SK-N-SH (cell line): ENCODE data around the gene POLR1A. TPM values are rescaled to one million over a fixed set of nuclear protein-coding genes. Genes with fewer than 3 reads are reported as not detected.

Experiments
- CTCF ChIA-PET: fragments of 300-600, 350-600 bp; formaldehyde crosslinking; extraction: SDS; loops from one replicate; lab custom pipeline; 2021; lab: Yijun Ruan, JAX
- POLR2A ChIA-PET: fragments of 350-600 bp; sonication (Branson Sonifier 250); formaldehyde crosslinking; extraction: SDS; loops from one replicate; lab custom pipeline; 2020; ENCODE audit warnings: antibody characterized with exemption, inconsistent platforms; lab: Yijun Ruan, JAX
- DNase-seq: peaks from one replicate; pipeline ENCODE4 v3.0.0; 2012
- H2AFZ ChIP-seq: fragments of 200-600 bp; sonication (generic); 2 replicates; pipeline ENCODE4 v1.8.1; 2016; ENCODE audit warnings: antibody characterized with exemption, mild to moderate bottlenecking, low read depth
- H3F3A ChIP-seq: fragments of 200-600 bp; sonication (generic); replicated peaks from 2 replicates; pipeline ENCODE3; 2016; ENCODE audit warnings: antibody characterized with exemption, mild to moderate bottlenecking; ENCODE audit not compliant: insufficient read depth
- H3K27ac ChIP-seq, 2 experiments: fragments of 200-500 bp in 1 of 2; fragments of 200-600 bp in 1 of 2; sonication (Bioruptor generic) in 1 of 2; sonication (generic), shearing (Covaris generic) in 1 of 2; 2 replicates each; pipeline versions ENCODE4 v1.5.1 to v1.6.1; 2014 to 2016; ENCODE audit warnings: low read depth in 2 of 2, inconsistent platforms in 1 of 2, low read length in 1 of 2, mild to moderate bottlenecking in 1 of 2, mixed read lengths in 1 of 2
- H3K27me3 ChIP-seq: fragments of 200-600 bp; sonication (generic), shearing (Covaris generic); 2 replicates; pipeline ENCODE4 v1.6.1; 2016; ENCODE audit warnings: mixed run types; ENCODE audit not compliant: insufficient read depth
- H3K36me3 ChIP-seq, 2 experiments: fragments of 200-500 bp in 1 of 2; fragments of 200-600 bp in 1 of 2; sonication (Bioruptor generic) in 1 of 2; sonication (generic) in 1 of 2; replicated peaks in 1 of 2; 2 replicates each; pipeline versions ENCODE3 to v1.5.1; 2014 to 2016; ENCODE audit warnings: low read length in 1 of 2, mild to moderate bottlenecking in 1 of 2; ENCODE audit not compliant: insufficient read depth in 2 of 2, control insufficient read depth in 1 of 2
- H3K4me1 ChIP-seq, 2 experiments: fragments of 200-500 bp in 1 of 2; fragments of 200-600 bp in 1 of 2; sonication (Bioruptor generic) in 1 of 2; sonication (generic), shearing (Covaris generic) in 1 of 2; 2 replicates each; pipeline versions ENCODE4 v1.5.1 to v1.6.1; 2014 to 2016; ENCODE audit warnings: low read depth in 1 of 2, low read length in 1 of 2, mixed run types in 1 of 2; ENCODE audit not compliant: insufficient read depth in 2 of 2, control insufficient read depth in 1 of 2
- H3K4me2 ChIP-seq: fragments of 200-600 bp; sonication (generic), shearing (Covaris generic); 2 replicates; pipeline ENCODE4 v1.6.1; 2017; ENCODE audit warnings: mixed run types
- H3K4me3 ChIP-seq, 2 experiments: fragments of 200-500 bp in 1 of 2; fragments of 200-600 bp in 1 of 2; sonication (Bioruptor generic) in 1 of 2; sonication (generic), shearing (Covaris generic) in 1 of 2; 2 replicates each; pipeline versions ENCODE4 v1.5.1 to v1.8.1; 2014 to 2016; ENCODE audit warnings: low read depth in 2 of 2, inconsistent platforms in 1 of 2, low read length in 1 of 2, mild to moderate bottlenecking in 1 of 2, mixed read lengths in 1 of 2, moderate library complexity in 1 of 2
- H3K79me2 ChIP-seq: fragments of 200-600 bp; sonication (generic); 2 replicates; pipeline ENCODE4 v1.8.1; 2017; ENCODE audit warnings: mild to moderate bottlenecking; ENCODE audit not compliant: insufficient read depth
- H3K9ac ChIP-seq: fragments of 200-600 bp; sonication (generic); 2 replicates; pipeline ENCODE4 v1.6.1; 2017; ENCODE audit warnings: mixed run types
- H3K9me2 ChIP-seq: fragments of 200-600 bp; sonication (generic); 2 replicates; pipeline ENCODE4 v1.6.1; 2017; ENCODE audit warnings: mixed run types
- H3K9me3 ChIP-seq: fragments of 200-600 bp; sonication (generic); 2 replicates; pipeline ENCODE4 v1.6.1; 2017; ENCODE audit warnings: mixed run types, mild to moderate bottlenecking, moderate library complexity
- H4K20me1 ChIP-seq: fragments of 200-600 bp; sonication (generic); 2 replicates; pipeline ENCODE4 v1.6.1; 2017; ENCODE audit warnings: mild to moderate bottlenecking, mixed run types; ENCODE audit not compliant: insufficient read depth
- CHD2 ChIP-seq: fragments of 150-350 bp; IDR thresholded peaks from 2 replicates; pipeline ENCODE4 v1.6.1; 2018; ENCODE audit warnings: low read length; ENCODE audit not compliant: partially characterized antibody
- CTCF ChIP-seq: fragments of 200-600 bp; sonication (generic); IDR thresholded peaks from 2 replicates; pipeline ENCODE4 v1.6.1; 2017; ENCODE audit warnings: antibody characterized with exemption, mild to moderate bottlenecking, moderate library complexity
- EP300 ChIP-seq, 2 experiments: IDR thresholded peaks; 2 replicates each; pipeline versions ENCODE4 v1.4.0 to v1.6.1; 2012; ENCODE audit warnings: borderline replicate concordance in 1 of 2, low read depth in 1 of 2, low read length in 1 of 2
- EZH2phosphoT487 ChIP-seq: fragments of 200-600 bp; sonication (generic); IDR thresholded peaks from 2 replicates; pipeline ENCODE4 v1.6.1; 2017; ENCODE audit warnings: low read depth, mixed run types, mild to moderate bottlenecking, antibody characterized with exemption, moderate library complexity, borderline replicate concordance
- FOSL2 ChIP-seq: IDR thresholded peaks from 2 replicates; pipeline ENCODE4 v1.4.0; 2012; ENCODE audit warnings: low read depth, mild to moderate bottlenecking, moderate library complexity, borderline replicate concordance
- IRF3 ChIP-seq: fragments of 150-350 bp; IDR thresholded peaks from 2 replicates; pipeline ENCODE4 v1.6.1; 2016; ENCODE audit warnings: mild to moderate bottlenecking, low read depth, low read length
- JUND ChIP-seq: IDR thresholded peaks from 2 replicates; pipeline ENCODE4 v1.4.0; 2012
- MXI1 ChIP-seq: IDR thresholded peaks from 2 replicates; pipeline ENCODE4 v1.6.1; 2012; ENCODE audit warnings: mild to moderate bottlenecking, low read depth, low read length, improper control_type of control experiment
- PBX3 ChIP-seq: IDR thresholded peaks from 2 replicates; pipeline ENCODE4; 2012
- RAD21 ChIP-seq: IDR thresholded peaks from 2 replicates; pipeline ENCODE4 v1.6.1; 2012; ENCODE audit warnings: mild to moderate bottlenecking, low read length
- SIN3A ChIP-seq: IDR thresholded peaks from 2 replicates; pipeline ENCODE4 v1.6.1; 2012; ENCODE audit warnings: low read depth, mild to moderate bottlenecking, low read length, moderate library complexity, borderline replicate concordance
- SMC3 ChIP-seq: IDR thresholded peaks from 2 replicates; pipeline ENCODE4 v1.6.1; 2012; ENCODE audit warnings: low read depth, low read length, improper control_type of control experiment
- TEAD4 ChIP-seq: IDR thresholded peaks from 2 replicates; pipeline ENCODE4 v1.4.0; 2012; ENCODE audit warnings: mild to moderate bottlenecking, borderline replicate concordance; ENCODE audit not compliant: insufficient read depth
- USF1 ChIP-seq: IDR thresholded peaks from 2 replicates; pipeline ENCODE4 v1.4.0; 2012; ENCODE audit warnings: low read depth, borderline replicate concordance
- ZBTB33 ChIP-seq: IDR thresholded peaks from 2 replicates; pipeline ENCODE4 v1.4.0; 2012; ENCODE audit warnings: low read depth, borderline replicate concordance
- WGBS: methylation state at CpG from one replicate; pipeline ENCODE4 v1.1.6; 2017; ENCODE audit warnings: low lambda C conversion rate; 5-methylcytosine and 5-hydroxymethylcytosine counted together
- polyA plus RNA-seq, 3 experiments: library from polyadenylated mRNA; depleted of rRNA; stranded (reverse); fragments of >200 nt; gene quantifications; 2 replicates each; pipeline ENCODE4 v1.2.3, GENCODE V29; 2012

POLR1A gene
- polyA plus RNA-seq, 1 of the 3 experiments (the other 2 are of a cell fraction), result 6.1 TPM

- Histone ChIP-seq H3K9ac (no peak overlapping the region), H3K36me3 (no peaks in the 10 kb centered on the region), H3F3A (peaks cover 10% of the 10 kb centered on the region), H3K27ac (no peak overlapping the region), H3K79me2 (no peaks in the 10 kb centered on the region), H3K9me2 (no peaks in the 10 kb centered on the region), H2AFZ (no peak overlapping the region), H3K4me3 (no peak overlapping the region), H3K4me2 (0 out of 2 replicates have a peak overlapping the region, but pooled peaks have one; percentile 18), H3K9me3 (no peaks in the 10 kb centered on the region), H3K4me1 (peaks cover 20 to 39% of the 10 kb centered on the region in 2 experiments; a peak in 3 of 4 replicates), H4K20me1 (no peaks in the 10 kb centered on the region), H3K27me3 (no peaks in the 10 kb centered on the region)
- TF ChIP-seq ZBTB33 (no peak), SMC3 (no peak), USF1 (no peak), CTCF (no peak), FOSL2 (no peak), EP300 (IDR thresholded peaks at IDR 0.05; ENCODE audit: borderline replicate concordance in 1 of 2, low read depth in 1 of 2, low read length in 1 of 2) (no peak), RAD21 (no peak), IRF3 (no peak), JUND (no peak), MXI1 (no peak), CHD2 (no peak), SIN3A (no peak), PBX3 (no peak), TEAD4 (no peak), EZH2phosphoT487 (no peak)
- no peak for DNase-seq
- ChIA-PET POLR2A (no interaction called here), CTCF (interaction anchor here (0.8 to 0.9 kb wide), 2 partner anchors 84 to 106 kb away, joined by 3 to 4 read pairs; partner anchors contain the start of gene ST3GAL5)
- WGBS, result 80% methylated on average over 8 of the region's 8 CpGs
Observed at GRCh38 chr2:85994897-85995647, 110.6 kb downstream of the POLR1A start.
